Measurements from ENCODE around the gene APOB.

APOB gene

GRCh38 chr2:20982861-20983260 lies 61.0 kb downstream of the APOB start:
- DNase-seq (ENCODE audit: low read depth) = no peak

- DNase-seq (ENCODE audit: low read depth) = no peak
Measured at GRCh38 chr2:20977520-20978180, 66.2 kb downstream of the APOB start.

- DNase-seq (ENCODE audit: low read depth) = no peak
Measured at GRCh38 chr2:20976527-20976926, 67.3 kb downstream of the APOB start.

GRCh38 chr2:20972792-20973565 lies 70.9 kb downstream of the APOB start:
- DNase-seq (ENCODE audit: low read depth) = no peak

- no peak for DNase-seq (ENCODE audit: low read depth)
Measured at GRCh38 chr2:20972110-20972509, 71.8 kb downstream of the APOB start.

- DNase-seq (ENCODE audit: low read depth) = no peak
Measured at GRCh38 chr2:20970068-20970467, 73.8 kb downstream of the APOB start.

GRCh38 chr2:20966061-20966595 lies 77.7 kb downstream of the APOB start:
- no peak for DNase-seq (ENCODE audit: low read depth)

GRCh38 chr2:20965221-20965620 lies 78.7 kb downstream of the APOB start:
- DNase-seq (ENCODE audit: low read depth) = no peak

GRCh38 chr2:20963867-20964266 lies 80.0 kb downstream of the APOB start:
- DNase-seq (ENCODE audit: low read depth) = no peak

GRCh38 chr2:20962939-20963557 lies 80.8 kb downstream of the APOB start:
- DNase-seq (ENCODE audit: low read depth) = peak; percentile 48

- DNase-seq (ENCODE audit: low read depth) = no peak
Measured at GRCh38 chr2:20961858-20962257, 82.0 kb downstream of the APOB start.

- no peak for DNase-seq (ENCODE audit: low read depth)
Measured at GRCh38 chr2:20960003-20960402, 83.9 kb downstream of the APOB start.

GRCh38 chr2:20959252-20959651 lies 84.6 kb downstream of the APOB start:
- DNase-seq (ENCODE audit: low read depth) = no peak

GRCh38 chr2:20957788-20958525 lies 85.9 kb downstream of the APOB start:
- DNase-seq (ENCODE audit: low read depth) = no peak

GRCh38 chr2:20955277-20956026 lies 88.4 kb downstream of the APOB start:
- DNase-seq (ENCODE audit: low read depth) = no peak

- no peak for DNase-seq (ENCODE audit: low read depth)
Measured at GRCh38 chr2:20953146-20953824, 90.6 kb downstream of the APOB start.

Data from stimulated activated CD4-positive, alpha-beta T cell treated with anti-CD3 and anti-CD28 coated beads, Interleukin-2, amount 100 ng/mL, for 4 hours (primary cell).